ENCODE data around the gene EXOC4. TPM values are rescaled to one million over a fixed set of nuclear protein-coding genes. Genes with fewer than 3 reads are reported as not detected.

The EXOC4 gene
- total RNA-seq, 4 donors from 2014 or later: 60.0 to 187 (median 80.1) TPM

GRCh38 chr7:133910761-133911160 lies 657.9 kb downstream of the EXOC4 start:
- no peaks in the 10 kb centered on the region for H3K36me3 ChIP-seq
- TF ChIP-seq POLR2A (IDR thresholded peaks at IDR 0.05) (no peak), POLR2AphosphoS5 (IDR thresholded peaks at IDR 0.05) (no peak), CTCF (IDR thresholded peaks at IDR 0.05) (no peak), EP300 (IDR thresholded peaks at IDR 0.05) (no peak)
- H3K27ac ChIP-seq: no peak overlapping the region
- no peaks in the 10 kb centered on the region for H3K4me1 ChIP-seq
- H3K9me3 ChIP-seq: no peaks in the 10 kb centered on the region
- 88% methylated on average over 4 of the region's 4 CpGs for WGBS
- H3K27me3 ChIP-seq: no peaks in the 10 kb centered on the region
- DNase-seq (ENCODE audit: low spot score in 2 of 2): no peak
- H3K4me3 ChIP-seq: no peak overlapping the region

GRCh38 chr7:133911724-133912123 lies 658.8 kb downstream of the EXOC4 start:
- no peak for DNase-seq (ENCODE audit: low spot score in 2 of 2)
- no peaks in the 10 kb centered on the region for H3K27me3 ChIP-seq
- TF ChIP-seq CTCF (IDR thresholded peaks at IDR 0.05) (no peak), POLR2A (IDR thresholded peaks at IDR 0.05) (no peak), POLR2AphosphoS5 (IDR thresholded peaks at IDR 0.05) (no peak), EP300 (IDR thresholded peaks at IDR 0.05) (no peak)

GRCh38 chr7:133912916-133913697 lies 660.2 kb downstream of the EXOC4 start:
- DNase-seq (ENCODE audit: low spot score in 2 of 2): no peak

More at GRCh38 chr7:133911724-133912123, 658.8 kb downstream of the EXOC4 start:
- H3K4me3 ChIP-seq: no peak overlapping the region
- H3K4me1 ChIP-seq: no peaks in the 10 kb centered on the region
- no peaks in the 10 kb centered on the region for H3K9me3 ChIP-seq
- 96% methylated on average over 2 of the region's 2 CpGs for WGBS
- H3K27ac ChIP-seq: no peak overlapping the region
- H3K36me3 ChIP-seq: no peaks in the 10 kb centered on the region

DNA sequence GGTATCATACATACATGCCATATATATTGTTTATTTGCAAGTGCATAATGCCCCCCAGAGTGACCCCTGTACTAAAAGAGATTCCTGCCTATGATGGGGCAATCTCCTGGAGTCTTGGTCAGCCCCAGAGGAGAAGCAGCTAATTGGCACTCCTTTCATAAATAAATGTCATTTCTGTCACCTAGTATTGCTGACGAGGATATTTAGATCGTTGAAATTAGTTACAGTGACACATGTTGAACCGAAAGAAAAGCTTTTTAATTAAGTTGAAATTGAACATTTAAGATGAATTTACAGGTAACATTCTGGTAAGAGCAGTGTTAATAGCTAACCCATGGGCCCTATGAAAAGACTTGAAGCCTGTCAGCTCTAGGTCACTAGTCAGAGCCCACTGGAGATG lies 663.7 kb downstream of the EXOC4 start:
- 99% methylated on average over 3 of the region's 3 CpGs for WGBS
- Histone ChIP-seq H3K4me1 (no peaks in the 10 kb centered on the region), H3K4me3 (no peak overlapping the region), H3K36me3 (peaks cover 38% of the 10 kb centered on the region), H3K9me3 (peaks cover 18% of the 10 kb centered on the region), H3K27ac (no peak overlapping the region), H3K27me3 (no peaks in the 10 kb centered on the region)
- DNase-seq (ENCODE audit: low spot score in 2 of 2): no peak
- TF ChIP-seq CTCF (IDR thresholded peaks at IDR 0.05) (no peak), POLR2AphosphoS5 (IDR thresholded peaks at IDR 0.05) (no peak), POLR2A (IDR thresholded peaks at IDR 0.05) (no peak), EP300 (IDR thresholded peaks at IDR 0.05) (no peak)

More at GRCh38 chr7:133912916-133913697, 660.2 kb downstream of the EXOC4 start:
- no peak for TF ChIP-seq CTCF (IDR thresholded peaks at IDR 0.05)
- TF ChIP-seq POLR2A (IDR thresholded peaks at IDR 0.05): no peak
- TF ChIP-seq EP300 (IDR thresholded peaks at IDR 0.05): no peak
- no peak for TF ChIP-seq POLR2AphosphoS5 (IDR thresholded peaks at IDR 0.05)
- 73% methylated on average over 2 of the region's 2 CpGs for WGBS
- H3K27ac ChIP-seq: no peak overlapping the region
- H3K36me3 ChIP-seq: peaks cover 9% of the 10 kb centered on the region
- no peaks in the 10 kb centered on the region for H3K9me3 ChIP-seq
- H3K27me3 ChIP-seq: no peaks in the 10 kb centered on the region
- H3K4me3 ChIP-seq: no peak overlapping the region
- H3K4me1 ChIP-seq: no peaks in the 10 kb centered on the region

GRCh38 chr7:133919810-133920209 lies 666.9 kb downstream of the EXOC4 start:
- no peak for DNase-seq (ENCODE audit: low spot score in 2 of 2)
- TF ChIP-seq POLR2AphosphoS5 (IDR thresholded peaks at IDR 0.05) (no peak), EP300 (IDR thresholded peaks at IDR 0.05) (no peak), CTCF (IDR thresholded peaks at IDR 0.05) (no peak), POLR2A (IDR thresholded peaks at IDR 0.05) (no peak)
- H3K27me3 ChIP-seq: no peaks in the 10 kb centered on the region
- no peak overlapping the region for H3K4me3 ChIP-seq
- H3K27ac ChIP-seq: no peak overlapping the region
- peaks cover 38% of the 10 kb centered on the region for H3K36me3 ChIP-seq
- peaks cover 22% of the 10 kb centered on the region for H3K9me3 ChIP-seq
- H3K4me1 ChIP-seq: no peaks in the 10 kb centered on the region
